GM23338 (cell line): Measurements from ENCODE around the gene RELN. TPM values are rescaled to one million over a fixed set of nuclear protein-coding genes. Genes with fewer than 3 reads are reported as not detected.

Source experiments
- CREB1 ChIP-seq: fragments of 250-450 bp; sonication (Bioruptor Pico); IDR thresholded peaks from 2 replicates; pipeline ENCODE4 v1.5.0; 2020; ENCODE audit warnings: low read depth, mild to moderate bottlenecking, moderate library complexity
- CTCF ChIP-seq, 2 experiments: fragments of 200-600 bp in 1 of 2; sonication (generic) in 1 of 2; conservative IDR thresholded peaks; 2 replicates each; pipeline versions ENCODE4 v1.5.1 to v1.6.1; 2016 to 2017; ENCODE audit warnings: antibody characterized with exemption in 2 of 2, low read depth in 2 of 2, mild to moderate bottlenecking in 2 of 2, moderate library complexity in 1 of 2
- STAT1 ChIP-seq: IDR thresholded peaks from one replicate; pipeline ENCODE4 v1.6.1; 2016; ENCODE audit warnings: antibody characterized with exemption; ENCODE audit not compliant: unreplicated experiment
- ZNF462 ChIP-seq: fragments of 250-450 bp; sonication (Bioruptor Pico); IDR thresholded peaks from 2 replicates; pipeline ENCODE4 v1.5.0; 2020; ENCODE audit warnings: mild to moderate bottlenecking, moderate library complexity
- polyA plus RNA-seq: library from polyadenylated mRNA; unstranded; fragments of >200 nt; fragmentation: Nextera tagmentation; extraction: Ambion mirVana; gene quantifications from 2 replicates; pipeline ENCODE4 v1.2.1, GENCODE V29; 2016
- total RNA-seq: library from RNA; depleted of rRNA; stranded (reverse); fragments of >200 nt; shearing (Covaris generic); gene quantifications from 2 replicates; pipeline ENCODE4 v1.2.3, GENCODE V29; 2014
- TF ChIP-seq, protein P1 (sequence below): IDR thresholded peaks from 2 replicates; pipeline ENCODE4 v1.6.1; 2016; ENCODE audit warnings: antibody characterized with exemption

Gene RELN
- total and polyA plus RNA-seq, 2 experiments from 2014 or later = 0.10 to 0.76 TPM

DNA sequence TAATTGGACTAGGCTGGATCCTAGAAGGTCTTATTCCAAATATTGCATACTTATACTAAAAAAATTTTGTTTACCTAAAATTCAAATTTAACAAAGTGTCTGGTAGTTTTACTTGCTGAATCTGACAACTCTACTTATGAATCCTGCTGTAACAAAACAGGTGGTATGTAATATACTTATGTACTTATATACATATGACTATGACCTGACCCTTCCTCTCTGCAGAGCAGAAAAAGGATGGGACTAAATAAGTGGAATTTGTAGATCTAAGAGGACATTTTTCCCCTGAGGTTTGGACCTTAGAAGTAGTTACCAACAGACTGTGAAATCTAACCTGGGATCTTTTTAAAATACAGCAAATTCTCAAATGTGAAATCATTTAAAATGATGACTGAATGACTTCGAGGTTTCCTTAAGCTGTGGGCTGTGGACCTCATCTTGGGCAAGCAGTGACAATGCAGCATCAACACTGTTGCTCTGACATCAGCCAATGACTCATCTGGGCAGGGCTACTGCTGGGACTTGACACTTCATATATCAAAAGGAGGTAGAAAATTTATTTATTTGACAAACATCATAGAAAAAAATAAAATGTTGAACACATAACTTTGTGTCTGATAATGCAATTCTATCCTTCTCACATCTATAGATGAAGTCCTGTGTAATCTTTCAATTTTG, 73.6 kb downstream of the RELN start (continued):
- TF ChIP-seq ZNF462 (no peak), STAT1 (no peak), CREB1 (CRISPR knock-in tag) (no peak), CTCF (conservative IDR thresholded peaks at IDR 0.05; ENCODE audit: low read depth in 2 of 2) (no peak)
- TF ChIP-seq, protein P1, sequence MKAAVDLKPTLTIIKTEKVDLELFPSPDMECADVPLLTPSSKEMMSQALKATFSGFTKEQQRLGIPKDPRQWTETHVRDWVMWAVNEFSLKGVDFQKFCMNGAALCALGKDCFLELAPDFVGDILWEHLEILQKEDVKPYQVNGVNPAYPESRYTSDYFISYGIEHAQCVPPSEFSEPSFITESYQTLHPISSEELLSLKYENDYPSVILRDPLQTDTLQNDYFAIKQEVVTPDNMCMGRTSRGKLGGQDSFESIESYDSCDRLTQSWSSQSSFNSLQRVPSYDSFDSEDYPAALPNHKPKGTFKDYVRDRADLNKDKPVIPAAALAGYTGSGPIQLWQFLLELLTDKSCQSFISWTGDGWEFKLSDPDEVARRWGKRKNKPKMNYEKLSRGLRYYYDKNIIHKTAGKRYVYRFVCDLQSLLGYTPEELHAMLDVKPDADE = no peak
